Vagina (tissue), 2 donors: Measurements from ENCODE around the gene CIDEB. TPM values are rescaled to one million over a fixed set of nuclear protein-coding genes. Genes with fewer than 3 reads are reported as not detected.

Source experiments
- DNase-seq, 2 donors: peaks; one replicate each; pipeline ENCODE4 v3.0.0-alpha.2; 2017; ENCODE audit errors: extremely low spot score in 2 of 2
- H3K27ac ChIP-seq: fragments of 200-600 bp; sonication (generic); one replicate; pipeline ENCODE4 v1.5.1; 2019
- H3K27me3 ChIP-seq: fragments of 200-600 bp; sonication (generic); one replicate; pipeline ENCODE4 v1.5.1; 2019
- H3K36me3 ChIP-seq, 2 donors: fragments of 200-600 bp; sonication (generic); one replicate each; pipeline ENCODE4 v1.5.1; 2017 to 2019
- H3K4me1 ChIP-seq: fragments of 200-600 bp; sonication (generic); one replicate; pipeline ENCODE4 v1.5.1; 2019
- H3K4me3 ChIP-seq, 2 donors: fragments of 200-600 bp; sonication (generic); 1 replicate in 1 of 2; 2 replicates in 1 of 2; pipeline ENCODE4 v1.5.1; 2016 to 2019
- H3K9me3 ChIP-seq: fragments of 200-600 bp; sonication (generic); one replicate; pipeline ENCODE4 v1.5.1; 2019
- POLR2A ChIP-seq, 2 donors: fragments of 450-650 bp; IDR thresholded peaks; one replicate each; pipeline ENCODE4 v1.6.1; 2017; ENCODE audit warnings: antibody characterized with exemption in 2 of 2, mild to moderate bottlenecking in 2 of 2, moderate library complexity in 2 of 2
- POLR2AphosphoS5 ChIP-seq, 2 donors: sonication (generic); formaldehyde crosslinking; IDR thresholded peaks; one replicate each; pipeline ENCODE4 v1.9.0; 2017; ENCODE audit warnings: antibody characterized with exemption in 2 of 2, mild to moderate bottlenecking in 2 of 2, low read depth in 1 of 2; ENCODE audit not compliant: insufficient read depth in 1 of 2
- intact Hi-C: fragments of 100-400 bp; cut with DNase I; formaldehyde crosslinking; loops from one replicate; pipeline ENCODE4 v1.15.1; 2023
- total RNA-seq: library from RNA; depleted of rRNA; stranded (reverse); fragments of >200 nt; gene quantifications from one replicate; pipeline ENCODE4 v1.2.3, GENCODE V29; 2016
- TF ChIP-seq, protein P1 (sequence below), 3 experiments: fragments of 450-650 bp in 2 of 3; fragments of 200-600 bp in 1 of 3; sonication (generic) in 1 of 3; IDR thresholded peaks; one replicate each; pipeline ENCODE4 v1.5.1; 2017 to 2019; ENCODE audit warnings: antibody characterized with exemption in 3 of 3, mild to moderate bottlenecking in 2 of 3, moderate library complexity in 2 of 3

CIDEB gene
- total RNA-seq, 1 donor from 2014 or later = 16.0 TPM

GRCh38 chr14:24270537-24271133, 37.1 kb downstream of the CIDEB start:
- TF ChIP-seq POLR2AphosphoS5 (IDR thresholded peaks at IDR 0.05; ENCODE audit: insufficient read depth in 1 of 2, low read depth in 1 of 2) (no peak), POLR2A (IDR thresholded peaks at IDR 0.05) (no peak)
- TF ChIP-seq, protein P1, sequence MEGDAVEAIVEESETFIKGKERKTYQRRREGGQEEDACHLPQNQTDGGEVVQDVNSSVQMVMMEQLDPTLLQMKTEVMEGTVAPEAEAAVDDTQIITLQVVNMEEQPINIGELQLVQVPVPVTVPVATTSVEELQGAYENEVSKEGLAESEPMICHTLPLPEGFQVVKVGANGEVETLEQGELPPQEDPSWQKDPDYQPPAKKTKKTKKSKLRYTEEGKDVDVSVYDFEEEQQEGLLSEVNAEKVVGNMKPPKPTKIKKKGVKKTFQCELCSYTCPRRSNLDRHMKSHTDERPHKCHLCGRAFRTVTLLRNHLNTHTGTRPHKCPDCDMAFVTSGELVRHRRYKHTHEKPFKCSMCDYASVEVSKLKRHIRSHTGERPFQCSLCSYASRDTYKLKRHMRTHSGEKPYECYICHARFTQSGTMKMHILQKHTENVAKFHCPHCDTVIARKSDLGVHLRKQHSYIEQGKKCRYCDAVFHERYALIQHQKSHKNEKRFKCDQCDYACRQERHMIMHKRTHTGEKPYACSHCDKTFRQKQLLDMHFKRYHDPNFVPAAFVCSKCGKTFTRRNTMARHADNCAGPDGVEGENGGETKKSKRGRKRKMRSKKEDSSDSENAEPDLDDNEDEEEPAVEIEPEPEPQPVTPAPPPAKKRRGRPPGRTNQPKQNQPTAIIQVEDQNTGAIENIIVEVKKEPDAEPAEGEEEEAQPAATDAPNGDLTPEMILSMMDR (IDR thresholded peaks at IDR 0.05) = no peak
- peaks cover 18% of the 10 kb centered on the region for H3K4me1 ChIP-seq
- intact Hi-C loops = no loop called here

GRCh38 chr14:24269910-24270536, 37.8 kb downstream of the CIDEB start:
- Histone ChIP-seq H3K27me3 (no peaks in the 10 kb centered on the region), H3K27ac (no peak overlapping the region), H3K4me1 (peaks cover 18% of the 10 kb centered on the region), H3K4me3 (no peak overlapping the region), H3K9me3 (no peaks in the 10 kb centered on the region), H3K36me3 (peaks cover 0 to 28% of the 10 kb centered on the region in 2 donors)
- TF ChIP-seq POLR2AphosphoS5 (IDR thresholded peaks at IDR 0.05; ENCODE audit: insufficient read depth in 1 of 2, low read depth in 1 of 2) = no peak
- intact Hi-C loops = no loop called here
- no peak for DNase-seq

More at GRCh38 chr14:24270537-24271133, 37.1 kb downstream of the CIDEB start:
- peak overlapping the region; percentile 97 for H3K27ac ChIP-seq
- DNase-seq = no peak
- peaks cover 0 to 22% of the 10 kb centered on the region in 2 donors for H3K36me3 ChIP-seq
- H3K4me3 ChIP-seq = peak overlapping the region; percentile 89 to 90
- no peaks in the 10 kb centered on the region for H3K9me3 ChIP-seq
- H3K27me3 ChIP-seq = no peaks in the 10 kb centered on the region

GRCh38 chr14:24269368-24269767, 38.4 kb downstream of the CIDEB start:
- intact Hi-C loops = no loop called here
- DNase-seq = no peak
- no peak overlapping the region for H3K27ac ChIP-seq
- H3K9me3 ChIP-seq = no peaks in the 10 kb centered on the region
- no peak overlapping the region for H3K4me3 ChIP-seq
- H3K36me3 ChIP-seq = peaks cover 0 to 28% of the 10 kb centered on the region in 2 donors
- TF ChIP-seq POLR2AphosphoS5 (IDR thresholded peaks at IDR 0.05; ENCODE audit: insufficient read depth in 1 of 2, low read depth in 1 of 2) (no peak), POLR2A (IDR thresholded peaks at IDR 0.05) (no peak)
- TF ChIP-seq, protein P1 (IDR thresholded peaks at IDR 0.05) = no peak
- H3K4me1 ChIP-seq = peaks cover 18% of the 10 kb centered on the region
- H3K27me3 ChIP-seq = no peaks in the 10 kb centered on the region

DNA sequence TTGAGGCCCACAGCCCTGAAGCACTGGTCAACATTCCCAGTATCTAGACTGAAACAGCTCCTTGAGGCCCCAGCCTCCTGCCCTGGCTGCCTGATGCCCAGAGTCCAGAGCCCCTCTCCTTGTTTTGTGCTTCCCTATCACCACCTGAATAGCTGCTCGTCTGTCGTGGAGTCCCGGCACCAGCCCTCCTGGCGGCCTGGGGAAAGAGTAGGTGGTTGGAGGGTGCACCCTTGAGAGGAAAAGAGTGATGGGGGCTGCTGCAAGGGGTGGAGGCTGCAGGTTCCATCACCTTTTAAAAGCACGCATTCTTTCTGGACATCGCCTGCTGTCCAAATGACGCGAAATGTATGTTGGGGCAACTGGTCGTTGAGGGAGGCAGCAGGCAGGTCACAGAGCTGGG, 39.6 kb downstream of the CIDEB start:
- H3K36me3 ChIP-seq = peaks cover 0 to 28% of the 10 kb centered on the region in 2 donors
- H3K27ac ChIP-seq = no peak overlapping the region
- TF ChIP-seq, protein P1 (IDR thresholded peaks at IDR 0.05) = no peak
- no peak for TF ChIP-seq POLR2AphosphoS5 (IDR thresholded peaks at IDR 0.05; ENCODE audit: insufficient read depth in 1 of 2, low read depth in 1 of 2)
- no peak for TF ChIP-seq POLR2A (IDR thresholded peaks at IDR 0.05)
- intact Hi-C loops = no loop called here
- no peak overlapping the region for H3K4me3 ChIP-seq
- DNase-seq = no peak
- H3K27me3 ChIP-seq = no peaks in the 10 kb centered on the region
- H3K9me3 ChIP-seq = no peaks in the 10 kb centered on the region
- H3K4me1 ChIP-seq = peaks cover 18% of the 10 kb centered on the region

- peaks cover 15% of the 10 kb centered on the region for H3K4me1 ChIP-seq
- H3K9me3 ChIP-seq = no peaks in the 10 kb centered on the region
- TF ChIP-seq POLR2A (IDR thresholded peaks at IDR 0.05) = no peak
- no peak for TF ChIP-seq POLR2AphosphoS5 (IDR thresholded peaks at IDR 0.05; ENCODE audit: insufficient read depth in 1 of 2, low read depth in 1 of 2)
- TF ChIP-seq, protein P1 (IDR thresholded peaks at IDR 0.05) = no peak
- no peak overlapping the region for H3K27ac ChIP-seq
- H3K36me3 ChIP-seq = peaks cover 0 to 28% of the 10 kb centered on the region in 2 donors
- no peaks in the 10 kb centered on the region for H3K27me3 ChIP-seq
- no peak for DNase-seq
- intact Hi-C loops = no loop called here
- no peak overlapping the region for H3K4me3 ChIP-seq
Observed at GRCh38 chr14:24267516-24267915, 40.3 kb downstream of the CIDEB start.
